LNCaP clone FGC (cell line): ENCODE results near the gene EPHA5.

Experiments used
- DNase-seq: peaks from one replicate; pipeline ENCODE4 v3.0.0-alpha.2; 2011; ENCODE audit warnings: low read depth
- H3K4me3 ChIP-seq: 2 replicates; pipeline ENCODE4 v1.5.1; 2011; ENCODE audit warnings: mild to moderate bottlenecking, low read depth, low read length, control low read depth
- CTCF ChIP-seq: IDR thresholded peaks from 2 replicates; pipeline ENCODE4 v1.5.1; 2012; ENCODE audit warnings: mild to moderate bottlenecking; ENCODE audit not compliant: control insufficient read depth, insufficient read depth; ENCODE audit errors: extremely low read depth

Gene EPHA5

GRCh38 chr4:65370709-65371108 lies 299.6 kb downstream of the EPHA5 start:
- TF ChIP-seq CTCF: no peak
- DNase-seq: no peak
- H3K4me3 ChIP-seq: no peak overlapping the region

GRCh38 chr4:65367306-65367705 lies 303.0 kb downstream of the EPHA5 start:
- no peak for TF ChIP-seq CTCF
- H3K4me3 ChIP-seq: no peak overlapping the region
- DNase-seq: no peak

- TF ChIP-seq CTCF: no peak
- DNase-seq: no peak
- no peak overlapping the region for H3K4me3 ChIP-seq
These were observed 311.4 kb downstream of the EPHA5 start for GRCh38 chr4:65358914-65359313.

GRCh38 chr4:65353098-65353497 lies 317.2 kb downstream of the EPHA5 start:
- no peak overlapping the region for H3K4me3 ChIP-seq
- DNase-seq: no peak
- no peak for TF ChIP-seq CTCF

- TF ChIP-seq CTCF: no peak
- no peak for DNase-seq
- no peak overlapping the region for H3K4me3 ChIP-seq
These were observed 325.9 kb downstream of the EPHA5 start for GRCh38 chr4:65344278-65344825.

- H3K4me3 ChIP-seq: no peak overlapping the region
- TF ChIP-seq CTCF: no peak
- no peak for DNase-seq
These were observed 326.9 kb downstream of the EPHA5 start for GRCh38 chr4:65343342-65343741.

- TF ChIP-seq CTCF: no peak
- H3K4me3 ChIP-seq: no peak overlapping the region
- no peak for DNase-seq
These were observed 328.7 kb downstream of the EPHA5 start for GRCh38 chr4:65341557-65341956.
